ENCODE results near the gene SNX32. TPM values are rescaled to one million over a fixed set of nuclear protein-coding genes. Genes with fewer than 3 reads are reported as not detected.

SNX32 gene
- total and polyA plus RNA-seq, 3 experiments from 2014 or later = 0.77 to 2.8 (median 2.0) TPM

DNA sequence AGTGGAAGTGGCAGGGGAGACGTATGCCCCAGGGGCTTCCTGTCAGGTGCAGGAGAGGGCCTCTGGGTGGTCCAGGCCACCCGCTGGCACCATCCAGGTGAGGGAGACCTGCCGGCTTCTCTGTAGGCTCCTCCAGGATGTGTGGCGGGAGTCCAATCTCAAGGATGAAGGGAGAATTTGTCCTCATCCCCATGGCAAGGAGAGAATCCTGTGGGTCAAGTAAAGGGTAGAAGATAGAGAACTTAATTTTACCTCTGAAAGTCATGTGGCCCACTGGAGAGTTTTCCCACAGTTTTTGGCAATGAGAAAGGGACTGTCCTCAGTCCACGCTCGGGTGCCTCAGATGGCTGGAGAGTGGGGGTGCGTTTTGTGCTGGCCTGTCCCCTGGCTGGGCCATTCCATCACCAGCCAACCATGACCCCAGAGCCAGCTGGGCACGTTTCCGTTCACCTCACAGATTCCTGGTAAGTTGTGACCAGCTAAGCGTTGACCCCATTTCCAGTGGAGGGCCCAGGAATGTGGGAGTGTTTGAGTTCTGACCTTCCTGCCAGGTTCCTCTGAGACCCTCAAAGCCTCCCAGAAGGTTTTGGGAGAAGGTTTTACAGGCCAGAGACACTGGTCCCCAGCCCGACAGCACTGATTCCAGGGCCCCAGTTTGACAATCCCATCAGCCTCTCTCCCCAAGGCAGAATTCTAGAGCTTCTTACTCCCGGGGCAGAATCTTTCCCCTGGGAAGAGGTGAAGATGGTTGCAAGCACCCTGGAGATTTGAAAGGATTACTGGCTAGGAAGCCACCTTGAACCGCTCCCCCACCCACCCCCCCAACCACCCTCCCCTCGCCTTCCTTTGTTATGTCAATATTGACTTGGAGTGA is 44.3 kb upstream of the SNX32 start:
- Histone ChIP-seq H3K4me3 (ENCODE audit: low read length) (no peak overlapping the region), H3K27ac (ENCODE audit: low read depth, low read length) (no peak overlapping the region), H3K9me3 (ENCODE audit: low read length) (no peaks in the 10 kb centered on the region), H3K27me3 (ENCODE audit: insufficient read depth, low read length, poor library complexity, severe bottlenecking) (peaks cover 26% of the 10 kb centered on the region), H3K4me1 (ENCODE audit: insufficient read depth, low read length) (peaks cover 30% of the 10 kb centered on the region), H3K36me3 (ENCODE audit: insufficient read depth, low read length) (no peaks in the 10 kb centered on the region)
- Mint-ChIP-seq H3K4me3 (peak overlapping the region in 1 of 7 donors; percentile 66), H3K27me3 (peaks cover 22 to 44% of the 10 kb centered on the region in 2 donors), H3K27ac (no peak overlapping the region), H3K9me3 (no peaks in the 10 kb centered on the region), H3K36me3 (no peaks in the 10 kb centered on the region), H3K4me1 (peaks cover 21 to 40% (median 21%) of the 10 kb centered on the region in 3 donors)
- ChIA-PET POLR2A (interaction anchor here (0.6 kb wide), 1 partner anchor 1813 kb away, joined by 6 read pairs; no protein-coding TSS in a partner anchor), CTCF (interaction anchor here (2.0 to 3.8 kb wide), 2 partner anchors 9 to 10 kb away, joined by 14 to 26 read pairs; partner anchors contain the start of gene AP5B1)
- no peak for DNase-seq

DNA sequence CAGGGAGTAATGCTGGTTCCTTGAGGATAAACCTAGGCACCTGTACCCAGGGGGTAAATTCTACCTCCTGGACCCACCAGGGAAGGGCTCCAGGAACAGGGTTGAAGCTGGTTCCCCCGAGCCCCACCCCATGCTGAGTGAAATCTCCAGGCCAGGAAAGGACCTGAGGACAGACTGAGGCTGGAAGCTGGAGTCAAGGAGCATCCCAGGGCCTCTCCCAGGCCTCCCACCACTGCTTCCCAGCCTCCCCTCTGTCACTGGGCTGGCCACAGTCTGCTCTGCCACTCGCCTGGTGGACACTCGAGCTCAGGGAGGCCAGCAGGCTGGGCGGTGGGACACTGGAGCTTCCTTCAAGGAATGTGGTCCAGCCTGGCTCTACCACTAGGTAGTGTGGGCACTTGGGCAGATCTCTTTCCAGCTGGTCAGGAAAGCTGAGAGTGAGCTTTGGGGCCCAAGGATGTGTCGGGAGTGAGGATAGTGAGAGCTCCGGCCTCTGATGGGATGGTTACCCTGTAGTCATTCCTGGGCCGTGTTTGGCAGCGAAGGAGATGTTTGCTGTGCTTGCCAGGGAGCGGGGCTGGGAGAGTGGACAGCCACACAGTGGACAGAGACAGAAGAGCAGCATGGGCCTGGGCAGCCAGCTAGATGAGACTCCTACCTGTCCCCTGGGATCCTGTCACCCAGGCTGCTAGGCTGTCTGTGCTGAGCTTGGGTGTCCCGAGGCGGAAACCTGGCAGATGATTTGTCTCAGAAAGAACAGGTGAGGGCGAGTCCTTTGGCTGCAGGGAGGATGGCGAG is 43.5 kb upstream of the SNX32 start:
- Mint-ChIP-seq H3K27me3 (peaks cover 22 to 44% of the 10 kb centered on the region in 2 donors), H3K4me1 (peaks cover 17 to 34% (median 18%) of the 10 kb centered on the region in 3 donors), H3K4me3 (no peak overlapping the region), H3K36me3 (no peaks in the 10 kb centered on the region), H3K27ac (no peak overlapping the region), H3K9me3 (no peaks in the 10 kb centered on the region)
- no peaks in the 10 kb centered on the region for H3K9me3 ChIP-seq (ENCODE audit: low read length)
- H3K4me1 ChIP-seq (ENCODE audit: insufficient read depth, low read length) = peaks cover 26% of the 10 kb centered on the region
- H3K4me3 ChIP-seq (ENCODE audit: low read length) = no peak overlapping the region
- no peaks in the 10 kb centered on the region for H3K36me3 ChIP-seq (ENCODE audit: insufficient read depth, low read length)
- H3K27ac ChIP-seq (ENCODE audit: low read depth, low read length) = no peak overlapping the region
- peaks cover 26% of the 10 kb centered on the region for H3K27me3 ChIP-seq (ENCODE audit: insufficient read depth, low read length, poor library complexity, severe bottlenecking)
- DNase-seq = no peak
- ChIA-PET POLR2A (no interaction called here), CTCF (interaction anchor here (3.8 kb wide), 1 partner anchor 10 kb away, joined by 26 read pairs; the partner anchor contains the start of gene AP5B1)

- CTCF ChIA-PET = interaction anchor here (3.8 kb wide), 1 partner anchor 11 kb away, joined by 26 read pairs; the partner anchor contains the start of gene AP5B1
- Histone ChIP-seq H3K9me3 (ENCODE audit: low read length) (no peaks in the 10 kb centered on the region), H3K36me3 (ENCODE audit: insufficient read depth, low read length) (no peaks in the 10 kb centered on the region), H3K27me3 (ENCODE audit: insufficient read depth, low read length, poor library complexity, severe bottlenecking) (peaks cover 23% of the 10 kb centered on the region), H3K27ac (ENCODE audit: low read depth, low read length) (no peak overlapping the region), H3K4me1 (ENCODE audit: insufficient read depth, low read length) (peaks cover 19% of the 10 kb centered on the region), H3K4me3 (ENCODE audit: low read length) (no peak overlapping the region)
- no peak for DNase-seq
- H3K36me3 Mint-ChIP-seq = no peaks in the 10 kb centered on the region
- H3K4me3 Mint-ChIP-seq = no peak overlapping the region
- H3K4me1 Mint-ChIP-seq = peaks cover 10 to 26% (median 10%) of the 10 kb centered on the region in 3 donors
- peak overlapping the region in 1 of 8 donors; percentile 79 for H3K27ac Mint-ChIP-seq
- H3K9me3 Mint-ChIP-seq = no peaks in the 10 kb centered on the region
- H3K27me3 Mint-ChIP-seq = peaks cover 18 to 39% of the 10 kb centered on the region in 2 donors
- POLR2A ChIA-PET = no interaction called here
Observed at GRCh38 chr11:65790902-65791650, 42.7 kb upstream of the SNX32 start.

GRCh38 chr11:65791719-65792213 is 42.0 kb upstream of the SNX32 start:
- Mint-ChIP-seq H3K4me1 (peaks cover 10 to 24% (median 10%) of the 10 kb centered on the region in 3 donors), H3K36me3 (no peaks in the 10 kb centered on the region), H3K4me3 (no peak overlapping the region), H3K27ac (peak overlapping the region in 2 of 8 donors; percentile 33 to 65), H3K9me3 (no peaks in the 10 kb centered on the region), H3K27me3 (peaks cover 21 to 45% of the 10 kb centered on the region in 2 donors)
- Histone ChIP-seq H3K27ac (ENCODE audit: low read depth, low read length) (no peak overlapping the region), H3K36me3 (ENCODE audit: insufficient read depth, low read length) (no peaks in the 10 kb centered on the region), H3K27me3 (ENCODE audit: insufficient read depth, low read length, poor library complexity, severe bottlenecking) (peaks cover 21% of the 10 kb centered on the region), H3K9me3 (ENCODE audit: low read length) (no peaks in the 10 kb centered on the region), H3K4me3 (ENCODE audit: low read length) (no peak overlapping the region), H3K4me1 (ENCODE audit: insufficient read depth, low read length) (peaks cover 14% of the 10 kb centered on the region)
- CTCF ChIA-PET = interaction anchor here (3.8 kb wide), 1 partner anchor 12 kb away, joined by 26 read pairs; the partner anchor contains the start of gene AP5B1
- POLR2A ChIA-PET = no interaction called here
- peak in 1 of 5 donors; percentile 29 for DNase-seq

GRCh38 chr11:65792456-65792855 is 41.3 kb upstream of the SNX32 start:
- H3K9me3 Mint-ChIP-seq = no peaks in the 10 kb centered on the region
- peak overlapping the region in 2 of 8 donors; percentile 33 to 88 for H3K27ac Mint-ChIP-seq
- no peak overlapping the region for H3K4me3 Mint-ChIP-seq
- peaks cover 27 to 47% of the 10 kb centered on the region in 2 donors for H3K27me3 Mint-ChIP-seq
- Histone ChIP-seq H3K36me3 (ENCODE audit: insufficient read depth, low read length) (no peaks in the 10 kb centered on the region), H3K27ac (ENCODE audit: low read depth, low read length) (no peak overlapping the region), H3K27me3 (ENCODE audit: insufficient read depth, low read length, poor library complexity, severe bottlenecking) (peaks cover 26% of the 10 kb centered on the region), H3K9me3 (ENCODE audit: low read length) (no peaks in the 10 kb centered on the region), H3K4me3 (ENCODE audit: low read length) (no peak overlapping the region), H3K4me1 (ENCODE audit: insufficient read depth, low read length) (peaks cover 14% of the 10 kb centered on the region)
- H3K4me1 Mint-ChIP-seq = peaks cover 8 to 19% (median 10%) of the 10 kb centered on the region in 3 donors
- H3K36me3 Mint-ChIP-seq = no peaks in the 10 kb centered on the region
- DNase-seq = no peak
- CTCF ChIA-PET = interaction anchor here (3.8 kb wide), 1 partner anchor 12 kb away, joined by 26 read pairs; the partner anchor contains the start of gene AP5B1
- POLR2A ChIA-PET = no interaction called here

DNA sequence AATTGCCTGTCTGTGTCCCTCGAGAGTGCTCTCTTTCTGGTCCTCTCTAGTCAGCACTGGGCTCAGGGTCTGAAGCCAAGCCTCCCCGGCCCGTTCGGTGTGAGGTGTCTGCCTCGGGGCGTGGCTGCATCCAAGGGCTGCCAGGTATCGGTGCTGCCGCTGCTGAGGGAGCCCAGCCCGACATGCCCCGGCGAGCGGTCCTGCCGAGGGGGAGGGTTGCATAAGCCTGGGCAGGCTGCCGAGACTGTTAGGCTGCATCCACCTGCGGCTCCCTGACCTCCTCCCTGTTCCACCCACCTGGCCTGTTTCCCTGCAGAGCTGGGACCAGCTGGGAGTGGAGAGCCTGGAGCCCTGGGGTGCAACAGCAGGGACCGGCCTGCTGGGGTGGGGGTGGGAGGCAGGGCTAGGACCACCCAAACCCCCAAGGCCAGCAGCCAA is 40.6 kb upstream of the SNX32 start:
- H3K27ac Mint-ChIP-seq = no peak overlapping the region
- no peak for DNase-seq

More for the DNA sequence above, 40.6 kb upstream of the SNX32 start:
- Histone ChIP-seq H3K27me3 (ENCODE audit: insufficient read depth, low read length, poor library complexity, severe bottlenecking) (peaks cover 25% of the 10 kb centered on the region), H3K4me1 (ENCODE audit: insufficient read depth, low read length) (peaks cover 8% of the 10 kb centered on the region), H3K9me3 (ENCODE audit: low read length) (no peaks in the 10 kb centered on the region), H3K36me3 (ENCODE audit: insufficient read depth, low read length) (no peaks in the 10 kb centered on the region), H3K27ac (ENCODE audit: low read depth, low read length) (no peak overlapping the region), H3K4me3 (ENCODE audit: low read length) (no peak overlapping the region)
- Mint-ChIP-seq H3K27me3 (peaks cover 24 to 45% of the 10 kb centered on the region in 2 donors), H3K4me3 (peak overlapping the region in 1 of 7 donors; percentile 38), H3K36me3 (no peaks in the 10 kb centered on the region), H3K9me3 (no peaks in the 10 kb centered on the region), H3K4me1 (peaks cover 6 to 14% (median 6%) of the 10 kb centered on the region in 3 donors)
- ChIA-PET POLR2A (interaction anchor here (0.6 kb wide), 1 partner anchor 451 kb away, joined by 4 read pairs; no protein-coding TSS in a partner anchor), CTCF (interaction anchor here (0.6 to 3.8 kb wide), 3 partner anchors 13 to 39 kb away, joined by 3 to 26 read pairs (median 3); partner anchors contain the start of gene AP5B1)

Data from CD8-positive, alpha-beta memory T cell (primary cell).